T-cell (primary cell): ENCODE data around the gene PREPL. TPM values are rescaled to one million over a fixed set of nuclear protein-coding genes. Genes with fewer than 3 reads are reported as not detected.
"Not testable (repeated sequence)": the region's sequence is repeated elsewhere in the genome, so short reads cannot be mapped to it uniquely, and the experiment has no call there.

ENCODE experiments used
- ATAC-seq, 4 experiments: fragments of 200-7000 bp in 3 of 4; fragments of 150-1000 bp in 1 of 4; cut with Tn5 transposase; replicated peaks in 1 of 4; 1 replicate in 3 of 4; 2 replicates in 1 of 4; pipeline ENCODE4 v1.10.0; 2021; ENCODE audit warnings: moderate library complexity in 3 of 4, mild to moderate bottlenecking in 2 of 4, moderate number of reproducible peaks in 1 of 4
- CTCF ChIA-PET, 2 donors: fragments of 300-600 bp; sonication (Branson Sonifier 250); formaldehyde crosslinking; loops; one replicate each; lab custom pipeline; 2022; ENCODE audit warnings: antibody characterized with exemption in 2 of 2; lab: Charles Lee
- POLR2A ChIA-PET, 2 donors: fragments of 300-600 bp; sonication (Branson Sonifier 250); formaldehyde crosslinking; loops; one replicate each; lab custom pipeline; 2022; ENCODE audit warnings: antibody characterized with exemption in 2 of 2; lab: Charles Lee
- DNase-seq, 35 experiments: peaks; one replicate each; pipeline versions ENCODE4 v3.0.0 to v3.0.0-alpha.2; 2013 to 2023
- H3K27ac ChIP-seq: one replicate; pipeline ENCODE4 v1.5.1; 2013; ENCODE audit warnings: low read length
- H3K27me3 ChIP-seq, 2 experiments: replicated peaks in 1 of 2; 1 replicate in 1 of 2; 2 replicates in 1 of 2; pipeline versions ENCODE4 v1.6.1 to v1.7.0; 2013; ENCODE audit warnings: low read length in 1 of 2, mixed read lengths in 1 of 2; ENCODE audit not compliant: control insufficient read depth in 2 of 2, insufficient read depth in 2 of 2; ENCODE audit errors: extremely low read depth in 1 of 2
- H3K36me3 ChIP-seq, 2 donors: 1 replicate in 1 of 2; 2 replicates in 1 of 2; pipeline versions ENCODE4 v1.6.1 to v1.7.0; 2013; ENCODE audit warnings: low read length in 1 of 2; ENCODE audit not compliant: control insufficient read depth in 2 of 2, insufficient read depth in 1 of 2; ENCODE audit errors: extremely low read depth in 1 of 2
- H3K4me1 ChIP-seq, 2 experiments: 1 replicate in 1 of 2; 2 replicates in 1 of 2; pipeline versions ENCODE4 v1.6.1 to v1.7.0; 2013; ENCODE audit warnings: low read length in 2 of 2, mixed read lengths in 1 of 2; ENCODE audit not compliant: insufficient read depth in 2 of 2, control insufficient read depth in 1 of 2; ENCODE audit errors: extremely low read depth in 1 of 2
- H3K4me3 ChIP-seq, 2 donors: 1 replicate in 1 of 2; 2 replicates in 1 of 2; pipeline versions ENCODE4 v1.5.1 to v1.7.0; 2013; ENCODE audit warnings: mild to moderate bottlenecking in 2 of 2, low read length in 1 of 2, moderate library complexity in 1 of 2; ENCODE audit not compliant: control insufficient read depth in 1 of 2; ENCODE audit errors: extremely low read depth in 1 of 2
- H3K9me3 ChIP-seq: 2 replicates; pipeline ENCODE4 v1.7.0; 2013
- H3K27ac Mint-ChIP-seq, 2 donors: one replicate each; pipeline ENCODE4 v1.8.0; 2020 to 2021; ENCODE audit warnings: mild to moderate bottlenecking in 2 of 2, mixed read lengths in 2 of 2
- H3K27me3 Mint-ChIP-seq, 2 donors: one replicate each; pipeline ENCODE4 v1.8.0; 2021 to 2022; ENCODE audit warnings: mixed read lengths in 2 of 2
- H3K36me3 Mint-ChIP-seq: one replicate; pipeline ENCODE4 v1.8.0; 2021; ENCODE audit warnings: mixed read lengths
- H3K4me1 Mint-ChIP-seq, 3 donors: one replicate each; pipeline ENCODE4 v1.8.0; 2020 to 2022; ENCODE audit warnings: mixed read lengths in 3 of 3, mild to moderate bottlenecking in 1 of 3
- H3K4me3 Mint-ChIP-seq, 3 donors: one replicate each; pipeline ENCODE4 v1.8.0; 2020 to 2022; ENCODE audit warnings: mild to moderate bottlenecking in 3 of 3, mixed read lengths in 3 of 3, moderate library complexity in 3 of 3
- H3K9me3 Mint-ChIP-seq, 3 donors: one replicate each; pipeline ENCODE4 v1.8.0; 2020 to 2022; ENCODE audit warnings: mixed read lengths in 3 of 3
- WGBS: methylation state at CpG from one replicate; pipeline ENCODE4 v1.1.5; 2013; ENCODE audit warnings: missing lambda C conversion rate; ENCODE audit not compliant: insufficient coverage; 5-methylcytosine and 5-hydroxymethylcytosine counted together
- total RNA-seq, 35 experiments: library from RNA in 6 of 35; stranded (reverse) in 6 of 35; fragments of 120-200 nt in 1 of 35; gene quantifications; one replicate each; pipeline versions ENCODE4 v1.2.1 to v1.2.4 and lab custom pipeline; 2013 to 2026

The PREPL gene
- total RNA-seq, 5 donors from 2014 or later (not counting 1 experiment from before 2014, with no cell fraction given), result 27.7 to 33.3 (median 30.7) TPM

GRCh38 chr2:44314362-44314761, 46.9 kb downstream of the PREPL start:
- Histone ChIP-seq H3K4me3 (no peak overlapping the region), H3K36me3 (peaks cover 0 to 34% of the 10 kb centered on the region in 2 donors), H3K9me3 (peaks cover 3% of the 10 kb centered on the region), H3K27ac (no peak overlapping the region), H3K27me3 (no peaks in the 10 kb centered on the region), H3K4me1 (no peaks in the 10 kb centered on the region)
- H3K9me3 Mint-ChIP-seq, result peaks cover 16 to 33% (median 20%) of the 10 kb centered on the region in 3 donors
- peaks cover 72% of the 10 kb centered on the region for H3K36me3 Mint-ChIP-seq
- H3K4me1 Mint-ChIP-seq, result no peaks in the 10 kb centered on the region
- ATAC-seq (no peak), DNase-seq (no peak)
- ChIA-PET CTCF (interaction anchor here in 1 of 2 donors (0.6 kb wide), 1 partner anchor 111 kb away, joined by 3 read pairs; no protein-coding TSS in a partner anchor), POLR2A (interaction anchor here in 1 of 2 donors (0.6 kb wide), 1 partner anchor 109 kb away, joined by 3 read pairs; no protein-coding TSS in a partner anchor)
- no peak overlapping the region for H3K27ac Mint-ChIP-seq
- no peaks in the 10 kb centered on the region for H3K27me3 Mint-ChIP-seq
- no peak overlapping the region for H3K4me3 Mint-ChIP-seq

GRCh38 chr2:44310287-44310686, 51.0 kb downstream of the PREPL start:
- whole genome bisulfite sequencing, result no CpG with 5 or more reads among the region's 1 CpG

GRCh38 chr2:44305882-44306281, 55.4 kb downstream of the PREPL start:
- H3K4me1 Mint-ChIP-seq, result no peaks in the 10 kb centered on the region
- no CpG with 5 or more reads among the region's 7 CpGs for WGBS
- no peak overlapping the region for H3K27ac Mint-ChIP-seq
- Histone ChIP-seq H3K9me3 (peaks cover 3% of the 10 kb centered on the region), H3K27me3 (peaks cover 0 to 1% of the 10 kb centered on the region in 2 experiments), H3K36me3 (no peaks in the 10 kb centered on the region), H3K27ac (no peak overlapping the region), H3K4me3 (no peak overlapping the region), H3K4me1 (no peaks in the 10 kb centered on the region)
- no peaks in the 10 kb centered on the region for H3K27me3 Mint-ChIP-seq
- CTCF ChIA-PET, result interaction anchor here in 1 of 2 donors (0.6 to 0.7 kb wide), 3 partner anchors 31 to 252 kb away, joined by 3 to 5 read pairs (median 3); no protein-coding TSS in a partner anchor
- DNase-seq (no peak), ATAC-seq (no peak)
- POLR2A ChIA-PET, result interaction anchor here in 1 of 2 donors (0.6 to 0.7 kb wide), 2 partner anchors 51 to 1654 kb away, joined by 5 to 6 read pairs; no protein-coding TSS in a partner anchor
- peaks cover 8 to 16% (median 10%) of the 10 kb centered on the region in 3 donors for H3K9me3 Mint-ChIP-seq
- no peak overlapping the region for H3K4me3 Mint-ChIP-seq
- peaks cover 8% of the 10 kb centered on the region for H3K36me3 Mint-ChIP-seq

More at GRCh38 chr2:44310287-44310686, 51.0 kb downstream of the PREPL start:
- H3K4me3 ChIP-seq, result no peak overlapping the region
- ATAC-seq, result no peak
- no peaks in the 10 kb centered on the region for H3K27me3 ChIP-seq
- peaks cover 0 to 25% of the 10 kb centered on the region in 2 donors for H3K36me3 ChIP-seq
- H3K9me3 Mint-ChIP-seq, result peaks cover 17 to 37% (median 25%) of the 10 kb centered on the region in 3 donors
- no peak overlapping the region for H3K27ac Mint-ChIP-seq
- ChIA-PET POLR2A (no interaction called here), CTCF (no interaction called here)
- DNase-seq, result no peak
- no peak overlapping the region for H3K27ac ChIP-seq
- no peak overlapping the region for H3K4me3 Mint-ChIP-seq
- no peaks in the 10 kb centered on the region for H3K27me3 Mint-ChIP-seq
- H3K9me3 ChIP-seq, result peaks cover 3% of the 10 kb centered on the region
- no peaks in the 10 kb centered on the region for H3K4me1 ChIP-seq
- peaks cover 45% of the 10 kb centered on the region for H3K36me3 Mint-ChIP-seq
- H3K4me1 Mint-ChIP-seq, result no peaks in the 10 kb centered on the region

GRCh38 chr2:44304258-44304657, 57.0 kb downstream of the PREPL start:
- Histone ChIP-seq H3K27me3 (peaks cover 0 to 4% of the 10 kb centered on the region in 2 experiments), H3K27ac (no peak overlapping the region), H3K9me3 (no peaks in the 10 kb centered on the region), H3K4me3 (no peak overlapping the region), H3K36me3 (no peaks in the 10 kb centered on the region), H3K4me1 (no peaks in the 10 kb centered on the region)
- no peak overlapping the region for H3K27ac Mint-ChIP-seq
- no CpG with 5 or more reads among the region's 1 CpG for WGBS
- no peaks in the 10 kb centered on the region for H3K4me1 Mint-ChIP-seq
- H3K9me3 Mint-ChIP-seq, result peaks cover 3 to 7% (median 6%) of the 10 kb centered on the region in 3 donors
- DNase-seq (no peak), ATAC-seq (no peak)
- peaks cover 0 to 3% of the 10 kb centered on the region in 2 donors for H3K27me3 Mint-ChIP-seq
- H3K36me3 Mint-ChIP-seq, result peaks cover 3% of the 10 kb centered on the region
- H3K4me3 Mint-ChIP-seq, result no peak overlapping the region
- CTCF ChIA-PET, result no interaction called here
- POLR2A ChIA-PET, result no interaction called here

GRCh38 chr2:44303766-44304165, 57.5 kb downstream of the PREPL start:
- H3K27me3 ChIP-seq, H3K27ac ChIP-seq, H3K27ac Mint-ChIP-seq, H3K36me3 ChIP-seq, H3K4me3 Mint-ChIP-seq, POLR2A ChIA-PET, DNase-seq, H3K4me3 ChIP-seq, H3K9me3 ChIP-seq, H3K36me3 Mint-ChIP-seq, H3K4me1 ChIP-seq, ATAC-seq, H3K27me3 Mint-ChIP-seq, H3K4me1 Mint-ChIP-seq, CTCF ChIA-PET, H3K9me3 Mint-ChIP-seq: not testable (repeated sequence)
- 100% methylated on average over 1 of the region's 3 CpGs for WGBS

GRCh38 chr2:44301111-44301510, 60.2 kb downstream of the PREPL start:
- no CpG with 5 or more reads among the region's 5 CpGs for WGBS
- H3K27me3 ChIP-seq, result peaks cover 0 to 6% of the 10 kb centered on the region in 2 experiments
- ATAC-seq (no peak), DNase-seq (no peak)
- no peak overlapping the region for H3K4me3 Mint-ChIP-seq
- no peaks in the 10 kb centered on the region for H3K36me3 ChIP-seq
- ChIA-PET POLR2A (interaction anchor here in 1 of 2 donors (0.6 kb wide), 1 partner anchor 87 kb away, joined by 5 read pairs; no protein-coding TSS in a partner anchor), CTCF (interaction anchor here in 1 of 2 donors (0.6 kb wide), 1 partner anchor 62 kb away, joined by 4 read pairs; no protein-coding TSS in a partner anchor)
- H3K4me1 Mint-ChIP-seq, result peaks cover 10 to 13% (median 11%) of the 10 kb centered on the region in 3 donors
- H3K27ac ChIP-seq, result no peak overlapping the region
- no peak overlapping the region for H3K4me3 ChIP-seq
- peaks cover 0 to 9% of the 10 kb centered on the region in 2 donors for H3K27me3 Mint-ChIP-seq
- no peaks in the 10 kb centered on the region for H3K36me3 Mint-ChIP-seq
- no peaks in the 10 kb centered on the region for H3K4me1 ChIP-seq
- peaks cover 0 to 4% (median 0%) of the 10 kb centered on the region in 3 donors for H3K9me3 Mint-ChIP-seq
- no peaks in the 10 kb centered on the region for H3K9me3 ChIP-seq
- H3K27ac Mint-ChIP-seq, result no peak overlapping the region
